PC-3 (cell line): ENCODE measurements around the gene RBPMS2.

ENCODE experiments used
- CTCF ChIP-seq: fragments of 300-600 bp; sonication (generic); conservative IDR thresholded peaks from 2 replicates; pipeline ENCODE4 v1.5.1; 2017; ENCODE audit warnings: antibody characterized with exemption, low read depth, mild to moderate bottlenecking, low read length
- EZH2 ChIP-seq: fragments of 300-600 bp; sonication (generic); IDR thresholded peaks from one replicate; pipeline ENCODE4 v1.6.1; 2017; ENCODE audit warnings: antibody characterized with exemption, mild to moderate bottlenecking, low read length; ENCODE audit not compliant: unreplicated experiment
- EZH2phosphoT487 ChIP-seq: fragments of 300-600 bp; sonication (generic); IDR thresholded peaks from 2 replicates; pipeline ENCODE4 v1.6.1; 2018; ENCODE audit warnings: mild to moderate bottlenecking, antibody characterized with exemption, low read length, borderline replicate concordance

- TF ChIP-seq CTCF: no peak
- no peak for TF ChIP-seq EZH2
- no peak for TF ChIP-seq EZH2phosphoT487
Measured at GRCh38 chr15:64712353-64712752, 63.0 kb downstream of the RBPMS2 start.
